ENCODE data around the gene MIS18A.

GRCh38 chr21:32249511-32250280 is 29.2 kb downstream of the MIS18A start:
- TF ChIP-seq CTCF (conservative IDR thresholded peaks at IDR 0.05; ENCODE audit: low read length) (no peak), EZH2phosphoT487 (IDR thresholded peaks at IDR 0.05; ENCODE audit: borderline replicate concordance) (no peak)
